ENCODE measurements around the gene MTA1.
A peak's percentile ranks its signal among the peaks of the same experiment; 100 is the strongest.

The MTA1 gene

GRCh38 chr14:105492031-105492970 lies 72.7 kb downstream of the MTA1 start:
- H3K27ac ChIP-seq (ENCODE audit: low read length), result no peak overlapping the region
- H3K4me3 ChIP-seq (ENCODE audit: low read depth in 1 of 2, low read length in 2 of 2), result peak overlapping the region in 1 of 2 donors; percentile 90
- H3K36me3 ChIP-seq (ENCODE audit: control insufficient read depth in 1 of 2, insufficient read depth in 2 of 2, low read length in 2 of 2), result no peaks in the 10 kb centered on the region
- H3K4me1 ChIP-seq (ENCODE audit: control insufficient read depth in 1 of 2, insufficient read depth in 2 of 2, low read length in 2 of 2), result peaks cover 0 to 33% of the 10 kb centered on the region in 2 donors
- H3K9me3 ChIP-seq (ENCODE audit: control insufficient read depth in 1 of 2, low read length in 2 of 2), result no peaks in the 10 kb centered on the region
- no peaks in the 10 kb centered on the region for H3K27me3 ChIP-seq (ENCODE audit: low read depth, low read length)

GRCh38 chr14:105492971-105493871 lies 73.6 kb downstream of the MTA1 start:
- H3K4me1 ChIP-seq (ENCODE audit: control insufficient read depth in 1 of 2, insufficient read depth in 2 of 2, low read length in 2 of 2), result peaks cover 0 to 28% of the 10 kb centered on the region in 2 donors
- H3K27me3 ChIP-seq (ENCODE audit: low read depth, low read length), result no peaks in the 10 kb centered on the region
- H3K27ac ChIP-seq (ENCODE audit: low read length), result no peak overlapping the region
- H3K9me3 ChIP-seq (ENCODE audit: control insufficient read depth in 1 of 2, low read length in 2 of 2), result no peaks in the 10 kb centered on the region
- H3K36me3 ChIP-seq (ENCODE audit: control insufficient read depth in 1 of 2, insufficient read depth in 2 of 2, low read length in 2 of 2), result no peaks in the 10 kb centered on the region
- no peak overlapping the region for H3K4me3 ChIP-seq (ENCODE audit: low read depth in 1 of 2, low read length in 2 of 2)

GRCh38 chr14:105493921-105494605 lies 74.4 kb downstream of the MTA1 start:
- no peaks in the 10 kb centered on the region for H3K27me3 ChIP-seq (ENCODE audit: low read depth, low read length)
- H3K36me3 ChIP-seq (ENCODE audit: control insufficient read depth in 1 of 2, insufficient read depth in 2 of 2, low read length in 2 of 2), result no peaks in the 10 kb centered on the region
- H3K4me1 ChIP-seq (ENCODE audit: control insufficient read depth in 1 of 2, insufficient read depth in 2 of 2, low read length in 2 of 2), result peaks cover 0 to 20% of the 10 kb centered on the region in 2 donors
- H3K4me3 ChIP-seq (ENCODE audit: low read depth in 1 of 2, low read length in 2 of 2), result no peak overlapping the region
- H3K27ac ChIP-seq (ENCODE audit: low read length), result no peak overlapping the region
- H3K9me3 ChIP-seq (ENCODE audit: control insufficient read depth in 1 of 2, low read length in 2 of 2), result no peaks in the 10 kb centered on the region

GRCh38 chr14:105494606-105494929 lies 74.9 kb downstream of the MTA1 start:
- Histone ChIP-seq H3K9me3 (ENCODE audit: control insufficient read depth in 1 of 2, low read length in 2 of 2) (no peaks in the 10 kb centered on the region), H3K27me3 (ENCODE audit: low read depth, low read length) (no peaks in the 10 kb centered on the region), H3K4me3 (ENCODE audit: low read depth in 1 of 2, low read length in 2 of 2) (no peak overlapping the region), H3K36me3 (ENCODE audit: control insufficient read depth in 1 of 2, insufficient read depth in 2 of 2, low read length in 2 of 2) (no peaks in the 10 kb centered on the region), H3K27ac (ENCODE audit: low read length) (no peak overlapping the region), H3K4me1 (ENCODE audit: control insufficient read depth in 1 of 2, insufficient read depth in 2 of 2, low read length in 2 of 2) (peaks cover 0 to 15% of the 10 kb centered on the region in 2 donors)

- H3K4me3 ChIP-seq (ENCODE audit: low read depth in 1 of 2, low read length in 2 of 2), result no peak overlapping the region
- no peak overlapping the region for H3K27ac ChIP-seq (ENCODE audit: low read length)
- H3K36me3 ChIP-seq (ENCODE audit: control insufficient read depth in 1 of 2, insufficient read depth in 2 of 2, low read length in 2 of 2), result no peaks in the 10 kb centered on the region
- peaks cover 0 to 12% of the 10 kb centered on the region in 2 donors for H3K4me1 ChIP-seq (ENCODE audit: control insufficient read depth in 1 of 2, insufficient read depth in 2 of 2, low read length in 2 of 2)
- no peaks in the 10 kb centered on the region for H3K9me3 ChIP-seq (ENCODE audit: control insufficient read depth in 1 of 2, low read length in 2 of 2)
- no peaks in the 10 kb centered on the region for H3K27me3 ChIP-seq (ENCODE audit: low read depth, low read length)
These were observed 75.7 kb downstream of the MTA1 start for GRCh38 chr14:105495101-105495989.

- no peaks in the 10 kb centered on the region for H3K36me3 ChIP-seq (ENCODE audit: control insufficient read depth in 1 of 2, insufficient read depth in 2 of 2, low read length in 2 of 2)
- H3K4me1 ChIP-seq (ENCODE audit: control insufficient read depth in 1 of 2, insufficient read depth in 2 of 2, low read length in 2 of 2), result peaks cover 0 to 12% of the 10 kb centered on the region in 2 donors
- H3K9me3 ChIP-seq (ENCODE audit: control insufficient read depth in 1 of 2, low read length in 2 of 2), result no peaks in the 10 kb centered on the region
- no peak overlapping the region for H3K4me3 ChIP-seq (ENCODE audit: low read depth in 1 of 2, low read length in 2 of 2)
- no peak overlapping the region for H3K27ac ChIP-seq (ENCODE audit: low read length)
- H3K27me3 ChIP-seq (ENCODE audit: low read depth, low read length), result no peaks in the 10 kb centered on the region
These were observed 76.6 kb downstream of the MTA1 start for GRCh38 chr14:105495990-105496830.

- Histone ChIP-seq H3K27me3 (ENCODE audit: low read depth, low read length) (no peaks in the 10 kb centered on the region), H3K27ac (ENCODE audit: low read length) (no peak overlapping the region), H3K9me3 (ENCODE audit: control insufficient read depth in 1 of 2, low read length in 2 of 2) (no peaks in the 10 kb centered on the region), H3K4me3 (ENCODE audit: low read depth in 1 of 2, low read length in 2 of 2) (no peak overlapping the region), H3K4me1 (ENCODE audit: control insufficient read depth in 1 of 2, insufficient read depth in 2 of 2, low read length in 2 of 2) (peaks cover 0 to 5% of the 10 kb centered on the region in 2 donors), H3K36me3 (ENCODE audit: control insufficient read depth in 1 of 2, insufficient read depth in 2 of 2, low read length in 2 of 2) (no peaks in the 10 kb centered on the region)
These were observed 77.4 kb downstream of the MTA1 start for GRCh38 chr14:105496831-105497591.

- Histone ChIP-seq H3K9me3 (ENCODE audit: control insufficient read depth in 1 of 2, low read length in 2 of 2) (no peaks in the 10 kb centered on the region), H3K27ac (ENCODE audit: low read length) (no peak overlapping the region), H3K4me1 (ENCODE audit: control insufficient read depth in 1 of 2, insufficient read depth in 2 of 2, low read length in 2 of 2) (no peaks in the 10 kb centered on the region), H3K27me3 (ENCODE audit: low read depth, low read length) (no peaks in the 10 kb centered on the region), H3K4me3 (ENCODE audit: low read depth in 1 of 2, low read length in 2 of 2) (no peak overlapping the region), H3K36me3 (ENCODE audit: control insufficient read depth in 1 of 2, insufficient read depth in 2 of 2, low read length in 2 of 2) (no peaks in the 10 kb centered on the region)
These were observed 78.2 kb downstream of the MTA1 start for GRCh38 chr14:105497671-105498429.

All from muscle layer of duodenum (tissue), 2 donors.